Muscle layer of colon (tissue), 2 donors: ENCODE results near the gene SULT2B1.

Source experiments
- H3K27ac ChIP-seq: one replicate; pipeline ENCODE4 v1.7.0; 2013; ENCODE audit warnings: low read depth, mild to moderate bottlenecking, low read length, moderate library complexity
- H3K27me3 ChIP-seq, 2 donors: one replicate each; pipeline ENCODE4 v1.7.0; 2013; ENCODE audit warnings: low read length in 2 of 2, mild to moderate bottlenecking in 2 of 2; ENCODE audit not compliant: insufficient read depth in 2 of 2, control insufficient read depth in 1 of 2
- H3K36me3 ChIP-seq: one replicate; pipeline ENCODE4 v1.7.0; 2013; ENCODE audit warnings: mild to moderate bottlenecking, low read length; ENCODE audit not compliant: insufficient read depth
- H3K4me1 ChIP-seq: one replicate; pipeline ENCODE4 v1.7.0; 2013; ENCODE audit warnings: mild to moderate bottlenecking, low read length; ENCODE audit not compliant: insufficient read depth
- H3K4me3 ChIP-seq, 2 donors: one replicate each; pipeline ENCODE4 v1.7.0; 2013; ENCODE audit warnings: low read length in 2 of 2, low read depth in 1 of 2, mild to moderate bottlenecking in 1 of 2, moderate library complexity in 1 of 2
- H3K9ac ChIP-seq: one replicate; pipeline ENCODE4 v1.7.0; 2013; ENCODE audit warnings: low read length
- H3K9me3 ChIP-seq: one replicate; pipeline ENCODE4 v1.7.0; 2013; ENCODE audit warnings: mild to moderate bottlenecking, low read length
- donor health status: abdominal sarcoma.
- donor health status: Adenocarcinoma of cecum.

Gene SULT2B1

GRCh38 chr19:48595171-48595570 is 43.2 kb downstream of the SULT2B1 start:
- H3K9me3 ChIP-seq = no peaks in the 10 kb centered on the region

GRCh38 chr19:48595833-48596232 is 43.9 kb downstream of the SULT2B1 start:
- Histone ChIP-seq H3K27ac (no peak overlapping the region), H3K36me3 (no peaks in the 10 kb centered on the region), H3K9ac (no peak overlapping the region), H3K4me1 (no peaks in the 10 kb centered on the region), H3K9me3 (no peaks in the 10 kb centered on the region), H3K4me3 (no peak overlapping the region), H3K27me3 (no peaks in the 10 kb centered on the region)

More at GRCh38 chr19:48595171-48595570, 43.2 kb downstream of the SULT2B1 start:
- Histone ChIP-seq H3K36me3 (no peaks in the 10 kb centered on the region), H3K27ac (no peak overlapping the region), H3K4me3 (no peak overlapping the region), H3K27me3 (no peaks in the 10 kb centered on the region), H3K9ac (no peak overlapping the region), H3K4me1 (no peaks in the 10 kb centered on the region)

- H3K9ac ChIP-seq = no peak overlapping the region
- no peaks in the 10 kb centered on the region for H3K4me1 ChIP-seq
- no peak overlapping the region for H3K4me3 ChIP-seq
- H3K36me3 ChIP-seq = no peaks in the 10 kb centered on the region
- H3K9me3 ChIP-seq = no peaks in the 10 kb centered on the region
- no peaks in the 10 kb centered on the region for H3K27me3 ChIP-seq
- H3K27ac ChIP-seq = no peak overlapping the region
Measured at GRCh38 chr19:48596237-48596636, 44.3 kb downstream of the SULT2B1 start.

- Histone ChIP-seq H3K4me1 (no peaks in the 10 kb centered on the region), H3K4me3 (no peak overlapping the region), H3K9me3 (no peaks in the 10 kb centered on the region), H3K27me3 (no peaks in the 10 kb centered on the region), H3K27ac (no peak overlapping the region), H3K36me3 (no peaks in the 10 kb centered on the region), H3K9ac (no peak overlapping the region)
Measured at GRCh38 chr19:48596679-48597465, 44.9 kb downstream of the SULT2B1 start.

GRCh38 chr19:48598996-48599700 is 47.2 kb downstream of the SULT2B1 start:
- Histone ChIP-seq H3K4me3 (no peak overlapping the region), H3K9me3 (no peaks in the 10 kb centered on the region), H3K27me3 (no peaks in the 10 kb centered on the region), H3K36me3 (no peaks in the 10 kb centered on the region), H3K4me1 (no peaks in the 10 kb centered on the region), H3K27ac (no peak overlapping the region), H3K9ac (no peak overlapping the region)

GRCh38 chr19:48600679-48601417 is 48.9 kb downstream of the SULT2B1 start:
- H3K36me3 ChIP-seq = no peaks in the 10 kb centered on the region
- H3K27me3 ChIP-seq = no peaks in the 10 kb centered on the region
- no peak overlapping the region for H3K27ac ChIP-seq
- no peaks in the 10 kb centered on the region for H3K4me1 ChIP-seq
- no peak overlapping the region for H3K9ac ChIP-seq
- no peak overlapping the region for H3K4me3 ChIP-seq
- H3K9me3 ChIP-seq = no peaks in the 10 kb centered on the region

- no peaks in the 10 kb centered on the region for H3K4me1 ChIP-seq
- no peak overlapping the region for H3K4me3 ChIP-seq
- no peaks in the 10 kb centered on the region for H3K9me3 ChIP-seq
- H3K36me3 ChIP-seq = no peaks in the 10 kb centered on the region
- H3K27ac ChIP-seq = no peak overlapping the region
- no peak overlapping the region for H3K9ac ChIP-seq
- H3K27me3 ChIP-seq = no peaks in the 10 kb centered on the region
Measured at GRCh38 chr19:48603001-48603400, 51.0 kb downstream of the SULT2B1 start.

- H3K27me3 ChIP-seq = no peaks in the 10 kb centered on the region
Measured at GRCh38 chr19:48603449-48603848, 51.5 kb downstream of the SULT2B1 start.

GRCh38 chr19:48603850-48604249 is 51.9 kb downstream of the SULT2B1 start:
- H3K27me3 ChIP-seq = no peaks in the 10 kb centered on the region
- no peaks in the 10 kb centered on the region for H3K4me1 ChIP-seq
- no peak overlapping the region for H3K4me3 ChIP-seq
- H3K9ac ChIP-seq = no peak overlapping the region
- no peaks in the 10 kb centered on the region for H3K9me3 ChIP-seq
- no peak overlapping the region for H3K27ac ChIP-seq
- H3K36me3 ChIP-seq = no peaks in the 10 kb centered on the region

More at GRCh38 chr19:48603449-48603848, 51.5 kb downstream of the SULT2B1 start:
- no peaks in the 10 kb centered on the region for H3K9me3 ChIP-seq
- no peak overlapping the region for H3K27ac ChIP-seq
- no peaks in the 10 kb centered on the region for H3K4me1 ChIP-seq
- H3K9ac ChIP-seq = no peak overlapping the region
- H3K36me3 ChIP-seq = no peaks in the 10 kb centered on the region
- no peak overlapping the region for H3K4me3 ChIP-seq

GRCh38 chr19:48606463-48607358 is 54.7 kb downstream of the SULT2B1 start, which contains the start of gene SPACA4:
Gene SPACA4 (plus strand): TSS chr19:48606742. CDS start chr19:48606979, 237 bp downstream.
- Histone ChIP-seq H3K27me3 (no peaks in the 10 kb centered on the region), H3K36me3 (no peaks in the 10 kb centered on the region), H3K4me3 (no peak within 1 kb of the TSS), H3K9ac (no peak within 1 kb of the TSS), H3K9me3 (no peaks in the 10 kb centered on the region), H3K27ac (no peak within 1 kb of the TSS), H3K4me1 (no peaks in the 10 kb centered on the region)
